Suppressor macrophage treated with lipopolysaccharide for 4 hours (primary cell): ENCODE results near the gene COL5A1.
A peak's percentile ranks its signal among the peaks of the same experiment; 100 is the strongest.

ENCODE experiments used
- DNase-seq: peaks from one replicate; pipeline ENCODE4 v3.0.0-alpha.2; 2020

COL5A1 gene

GRCh38 chr9:134607971-134608370 is 33.6 kb upstream of the COL5A1 start:
- no peak for DNase-seq

- no peak for DNase-seq
These were observed 30.6 kb upstream of the COL5A1 start for GRCh38 chr9:134611046-134611445.

GRCh38 chr9:134612309-134612708 is 29.3 kb upstream of the COL5A1 start:
- no peak for DNase-seq

- DNase-seq, result no peak
These were observed 28.9 kb upstream of the COL5A1 start for GRCh38 chr9:134612715-134613114.

- DNase-seq, result no peak
These were observed 27.3 kb upstream of the COL5A1 start for GRCh38 chr9:134614256-134614655.

GRCh38 chr9:134616341-134616740 is 25.3 kb upstream of the COL5A1 start:
- no peak for DNase-seq

GRCh38 chr9:134617246-134617645 is 24.4 kb upstream of the COL5A1 start:
- no peak for DNase-seq

- no peak for DNase-seq
These were observed 23.8 kb upstream of the COL5A1 start for GRCh38 chr9:134617836-134618162.

GRCh38 chr9:134618163-134618832 is 23.3 kb upstream of the COL5A1 start:
- peak; percentile 10 for DNase-seq

- DNase-seq, result no peak
These were observed 22.7 kb upstream of the COL5A1 start for GRCh38 chr9:134618833-134619447.

- no peak for DNase-seq
These were observed 22.1 kb upstream of the COL5A1 start for GRCh38 chr9:134619448-134619982.

GRCh38 chr9:134619983-134620661 is 21.5 kb upstream of the COL5A1 start:
- no peak for DNase-seq

GRCh38 chr9:134620751-134621557 is 20.6 kb upstream of the COL5A1 start:
- no peak for DNase-seq

GRCh38 chr9:134621558-134622110 is 20.0 kb upstream of the COL5A1 start:
- no peak for DNase-seq

- no peak for DNase-seq
These were observed 18.7 kb upstream of the COL5A1 start for GRCh38 chr9:134622896-134623257.

GRCh38 chr9:134623258-134624066 is 18.1 kb upstream of the COL5A1 start:
- no peak for DNase-seq

- no peak for DNase-seq
These were observed 17.4 kb upstream of the COL5A1 start for GRCh38 chr9:134624137-134624591.

GRCh38 chr9:134624621-134625181 is 16.9 kb upstream of the COL5A1 start:
- no peak for DNase-seq

- DNase-seq, result no peak
These were observed 16.1 kb upstream of the COL5A1 start for GRCh38 chr9:134625361-134626068.

GRCh38 chr9:134626069-134626423 is 15.6 kb upstream of the COL5A1 start:
- DNase-seq, result no peak
